HG02759 (cell line): ENCODE measurements around the gene RPS16.
A peak's percentile ranks its signal among the peaks of the same experiment; 100 is the strongest.

Source experiments
- ATAC-seq: cut with Tn5 transposase; IDR thresholded peaks from one replicate; pipeline ENCODE4 v1.9.1; 2021; ENCODE audit warnings: mild to moderate bottlenecking, moderate library complexity; ENCODE audit not compliant: unreplicated experiment

RPS16 gene

GRCh38 chr19:39449116-39449797 lies 13.5 kb upstream of the RPS16 start:
- no peak for ATAC-seq

GRCh38 chr19:39448271-39448670 lies 12.5 kb upstream of the RPS16 start:
- ATAC-seq, result no peak

- no peak for ATAC-seq
Measured at GRCh38 chr19:39446365-39447084, 10.8 kb upstream of the RPS16 start.

- ATAC-seq, result peak; percentile 92
Measured at GRCh38 chr19:39445196-39446111, 9.7 kb upstream of the RPS16 start, which contains the start of gene SUPT5H. Gene SUPT5H, plus strand, starts transcription at chr19:39445582. Its CDS starts 309 bp downstream, at chr19:39445891.

GRCh38 chr19:39444598-39445195 lies 8.9 kb upstream of the RPS16 start:
- ATAC-seq, result no peak

GRCh38 chr19:39438270-39438934 lies 2.7 kb upstream of the RPS16 start:
- no peak for ATAC-seq

GRCh38 chr19:39436350-39436716 lies 584 bp upstream of the RPS16 start:
- no peak for ATAC-seq

GRCh38 chr19:39434123-39435076 lies 1.3 kb downstream of the RPS16 start:
- ATAC-seq, result no peak

GRCh38 chr19:39433480-39434079 lies 2.2 kb downstream of the RPS16 start:
- no peak for ATAC-seq

- ATAC-seq, result no peak
Measured at GRCh38 chr19:39432677-39433025, 3.1 kb downstream of the RPS16 start.

- ATAC-seq, result no peak
Measured at GRCh38 chr19:39430675-39431593, 4.8 kb downstream of the RPS16 start.

GRCh38 chr19:39428283-39429112 lies 7.3 kb downstream of the RPS16 start:
- ATAC-seq, result no peak

GRCh38 chr19:39427707-39428106 lies 8.0 kb downstream of the RPS16 start:
- ATAC-seq, result no peak

- no peak for ATAC-seq
Measured at GRCh38 chr19:39426170-39426569, 9.6 kb downstream of the RPS16 start.

GRCh38 chr19:39425744-39426143 lies 10.0 kb downstream of the RPS16 start:
- no peak for ATAC-seq

- no peak for ATAC-seq
Measured at GRCh38 chr19:39424934-39425333, 10.8 kb downstream of the RPS16 start.
